ENCODE data around the gene MTSS2. TPM values are rescaled to one million over a fixed set of nuclear protein-coding genes. Genes with fewer than 3 reads are reported as not detected.

MTSS2 gene
- total and polyA plus RNA-seq, 2 of the 4 experiments (the other 2 are of a cell fraction): 9.1 to 86.2 TPM

- H4K91ac ChIP-seq (ENCODE audit: insufficient read depth, low read depth, low read length): peak overlapping the region; percentile 99
- peak overlapping the region; percentile 94 for H3K14ac ChIP-seq (replicated peaks; ENCODE audit: low read depth, low read length)
- H3K27ac ChIP-seq (ENCODE audit: insufficient read depth, low read length): peak overlapping the region; percentile 80
- no TSS peak for BruUV-seq (replicated peaks)
- ATAC-seq (ENCODE audit: low read depth) (no peak), DNase-seq (no peak)
- TF ChIP-seq BHLHE40 (IDR thresholded peaks at IDR 0.05; ENCODE audit: low read depth, low read length) (no peak), POLR2A (IDR thresholded peaks at IDR 0.05; ENCODE audit: low read depth, low read length) (no peak), CEBPB (IDR thresholded peaks at IDR 0.05; ENCODE audit: low read depth, low read length) (no peak), RFX5 (IDR thresholded peaks at IDR 0.05; ENCODE audit: low read depth, low read length) (no peak), ELK1 (IDR thresholded peaks at IDR 0.05; ENCODE audit: borderline replicate concordance, low read depth, low read length) (no peak), MXI1 (IDR thresholded peaks at IDR 0.05; ENCODE audit: borderline replicate concordance, low read depth, low read length) (no peak), SMC3 (IDR thresholded peaks at IDR 0.05; ENCODE audit: low read depth, low read length) (no peak), RCOR1 (IDR thresholded peaks at IDR 0.05; ENCODE audit: insufficient replicate concordance, low read length) (no peak), MAFK (IDR thresholded peaks at IDR 0.05; ENCODE audit: low read depth, low read length) (no peak), CTCF (conservative IDR thresholded peaks at IDR 0.05; ENCODE audit: low read depth, low read length) (no peak), NFE2L2 (IDR thresholded peaks at IDR 0.05; ENCODE audit: low read depth, low read length) (no peak), USF2 (IDR thresholded peaks at IDR 0.05; ENCODE audit: low read depth, low read length) (no peak), CHD1 (IDR thresholded peaks at IDR 0.05; ENCODE audit: low read depth, low read length) (no peak), MAZ (IDR thresholded peaks at IDR 0.05; ENCODE audit: borderline replicate concordance, low read depth, low read length) (no peak), RAD21 (IDR thresholded peaks at IDR 0.05; ENCODE audit: low read length) (no peak), FOS (IDR thresholded peaks at IDR 0.05; ENCODE audit: low read depth, low read length) (no peak)
- peak overlapping the region; percentile 4 to 73; a peak in 3 of 4 replicates for H4K8ac ChIP-seq (ENCODE audit: low read depth in 2 of 2, low read length in 2 of 2)
- peak overlapping the region; percentile 53; the same call in 2 of the 3 replicates for H2BK15ac ChIP-seq (ENCODE audit: low read depth, low read length)
- peak overlapping the region; percentile 100 for H2AK5ac ChIP-seq (ENCODE audit: low read depth, low read length)
- H3K79me1 ChIP-seq (ENCODE audit: low read depth in 1 of 2, low read length in 2 of 2): peaks cover 0 to 49% of the 10 kb centered on the region in 2 experiments; a peak in 2 of 4 replicates
- H3K18ac ChIP-seq (ENCODE audit: low read depth, low read length): peak overlapping the region; percentile 71
- no peaks in the 10 kb centered on the region; the same call in 1 of the 2 replicates for H3K36me3 ChIP-seq (ENCODE audit: control insufficient read depth, insufficient read depth, low read length)
- H3K23ac ChIP-seq (ENCODE audit: low read depth, low read length): peak overlapping the region; percentile 75; the same call in 1 of the 2 replicates
- ChIA-PET CTCF (no interaction called here), POLR2A (ENCODE audit: unreplicated experiment) (no interaction called here)
- no peaks in the 10 kb centered on the region for H4K20me1 ChIP-seq (ENCODE audit: insufficient read depth, low read length)
- H2AFZ ChIP-seq (replicated peaks; ENCODE audit: low read length, poor library complexity): no peak overlapping the region
- in situ Hi-C loops (cut with MboI; ENCODE audit: low sequenced_read_pairs): no loop called here
- WGBS, 2 experiments (ENCODE audit: extremely low coverage in 2 of 2, insufficient read length in 1 of 2): 89% methylated on average over 7 of the region's 9 CpGs; no CpG with 5 or more reads in 1 of the 2 experiments
- peak overlapping the region; percentile 96 for H2BK5ac ChIP-seq (ENCODE audit: low read depth, low read length, poor library complexity, severe bottlenecking)
- peaks cover 51% of the 10 kb centered on the region for H3K9me1 ChIP-seq (ENCODE audit: insufficient read depth, low read length)
- peak overlapping the region; percentile 97 for H2BK20ac ChIP-seq (ENCODE audit: low read depth, low read length)
- H4K5ac ChIP-seq (ENCODE audit: low read depth, low read length): peak overlapping the region; percentile 73
- intact Hi-C loops (cut with micrococcal nuclease): no loop called here
- H3K27me3 ChIP-seq (ENCODE audit: control insufficient read depth, insufficient read depth, low read length): no peaks in the 10 kb centered on the region
- no peak overlapping the region for H3K4me3 ChIP-seq (ENCODE audit: insufficient read depth, low read depth, low read length)
- H3K4me1 ChIP-seq (ENCODE audit: control insufficient read depth, insufficient read depth, low read length): peaks cover 58% of the 10 kb centered on the region
- no peak overlapping the region for H3K9ac ChIP-seq (ENCODE audit: low read depth, low read length)
- H3K4ac ChIP-seq (ENCODE audit: low read depth, low read length): peak overlapping the region; percentile 97
- H3K4me2 ChIP-seq (ENCODE audit: low read depth, low read length): no peak overlapping the region
- dilution Hi-C loops (cut with HindIII; ENCODE audit: low sequenced_read_pairs, unreplicated experiment): no loop called here
- peak overlapping the region; percentile 1; the same call in 1 of the 2 replicates for H3K56ac ChIP-seq (ENCODE audit: extremely low read depth, insufficient read depth, low read length)
- peak overlapping the region; percentile 39 for H2AK9ac ChIP-seq (replicated peaks; ENCODE audit: low read depth, low read length, poor library complexity)
- H3K9me3 ChIP-seq (ENCODE audit: control insufficient read depth, insufficient read depth, low read length): no peaks in the 10 kb centered on the region
- peak overlapping the region; percentile 99 for H2BK120ac ChIP-seq (ENCODE audit: low read depth, low read length)
Measured at GRCh38 chr16:70701596-70701995, 15.7 kb upstream of the MTSS2 start.

Measured in IMR-90 (cell line).